Hepatocyte (in vitro differentiated cells): Measurements from ENCODE around the gene PARP4. TPM values are rescaled to one million over a fixed set of nuclear protein-coding genes. Genes with fewer than 3 reads are reported as not detected.
A peak's percentile ranks its signal among the peaks of the same experiment; 100 is the strongest.
"Not testable (repeated sequence)": the region's sequence is repeated elsewhere in the genome, so short reads cannot be mapped to it uniquely, and the experiment has no call there.

ENCODE experiments used
- DNase-seq: peaks from one replicate; pipeline ENCODE4 v3.0.0-alpha.2; 2016; ENCODE audit warnings: low spot score
- H2AFZ ChIP-seq: fragments of 200-600 bp; sonication (generic); 2 replicates; pipeline ENCODE4 v1.6.0; 2016; ENCODE audit warnings: antibody characterized with exemption, mild to moderate bottlenecking
- H3K27ac ChIP-seq: fragments of 200-600 bp; sonication (generic); 2 replicates; pipeline ENCODE4 v1.5.1; 2016; ENCODE audit warnings: mild to moderate bottlenecking
- H3K27me3 ChIP-seq: fragments of 200-600 bp; sonication (generic); 2 replicates; pipeline ENCODE4 v1.6.1; 2016
- H3K36me3 ChIP-seq: fragments of 200-600 bp; sonication (generic); replicated peaks from 2 replicates; pipeline ENCODE4 v1.5.1; 2016; ENCODE audit warnings: low read depth; ENCODE audit not compliant: insufficient read depth
- H3K4me1 ChIP-seq: fragments of 200-600 bp; sonication (generic); 2 replicates; pipeline ENCODE4 v1.5.1; 2016; ENCODE audit warnings: mild to moderate bottlenecking, moderate library complexity; ENCODE audit not compliant: insufficient read depth
- H3K4me2 ChIP-seq: fragments of 200-600 bp; sonication (generic); 2 replicates; pipeline ENCODE4 v1.6.0; 2016
- H3K4me3 ChIP-seq: fragments of 200-600 bp; sonication (generic); 2 replicates; pipeline ENCODE4 v1.5.1; 2016; ENCODE audit warnings: mild to moderate bottlenecking
- H3K79me2 ChIP-seq: fragments of 200-600 bp; sonication (generic); 2 replicates; pipeline ENCODE4 v1.6.0; 2017; ENCODE audit warnings: mild to moderate bottlenecking
- H3K9me2 ChIP-seq: fragments of 200-600 bp; sonication (generic); replicated peaks from 2 replicates; pipeline ENCODE4 v1.6.0; 2017; ENCODE audit warnings: mild to moderate bottlenecking; ENCODE audit not compliant: insufficient read depth
- H3K9me3 ChIP-seq: fragments of 200-600 bp; sonication (generic); 2 replicates; pipeline ENCODE4 v1.5.1; 2016; ENCODE audit warnings: low read depth, mild to moderate bottlenecking
- H4K20me1 ChIP-seq: fragments of 200-600 bp; sonication (generic); 2 replicates; pipeline ENCODE4 v1.6.0; 2016; ENCODE audit warnings: mild to moderate bottlenecking; ENCODE audit not compliant: insufficient read depth, poor library complexity, severe bottlenecking
- CTCF ChIP-seq: fragments of 200-600 bp; sonication (generic); IDR thresholded peaks from 2 replicates; pipeline ENCODE4 v1.5.1; 2016; ENCODE audit warnings: antibody characterized with exemption, mild to moderate bottlenecking; ENCODE audit not compliant: poor library complexity
- EZH2 ChIP-seq: fragments of 200-600 bp; sonication (generic); IDR thresholded peaks from 2 replicates; pipeline ENCODE4 v1.6.1; 2016; ENCODE audit warnings: antibody characterized with exemption, mild to moderate bottlenecking, borderline replicate concordance
- EZH2phosphoT487 ChIP-seq: fragments of 200-600 bp; sonication (generic); IDR thresholded peaks from one replicate; pipeline ENCODE4 v1.6.1; 2018; ENCODE audit warnings: antibody characterized with exemption, mild to moderate bottlenecking, low read depth, moderate library complexity; ENCODE audit not compliant: unreplicated experiment, severe bottlenecking
- WGBS: methylation state at CpG from one replicate; pipeline ENCODE4 v1.1.6; 2016; ENCODE audit warnings: low lambda C conversion rate; ENCODE audit errors: missing lambda C conversion rate; 5-methylcytosine and 5-hydroxymethylcytosine counted together
- polyA plus RNA-seq: library from polyadenylated mRNA; unstranded; fragments of >200 nt; fragmentation: Nextera tagmentation; extraction: Ambion mirVana; gene quantifications from 2 replicates; pipeline ENCODE4 v1.2.1, GENCODE V29; 2016
- total RNA-seq: library from RNA; depleted of rRNA; stranded (reverse); fragments of >200 nt; gene quantifications from 2 replicates; pipeline ENCODE4 v1.2.3, GENCODE V29; 2014

The PARP4 gene
- total RNA-seq (49.5 and 50.7 TPM in 2 replicates), polyA plus RNA-seq (19.5 and 21.6 TPM in 2 replicates)

DNA sequence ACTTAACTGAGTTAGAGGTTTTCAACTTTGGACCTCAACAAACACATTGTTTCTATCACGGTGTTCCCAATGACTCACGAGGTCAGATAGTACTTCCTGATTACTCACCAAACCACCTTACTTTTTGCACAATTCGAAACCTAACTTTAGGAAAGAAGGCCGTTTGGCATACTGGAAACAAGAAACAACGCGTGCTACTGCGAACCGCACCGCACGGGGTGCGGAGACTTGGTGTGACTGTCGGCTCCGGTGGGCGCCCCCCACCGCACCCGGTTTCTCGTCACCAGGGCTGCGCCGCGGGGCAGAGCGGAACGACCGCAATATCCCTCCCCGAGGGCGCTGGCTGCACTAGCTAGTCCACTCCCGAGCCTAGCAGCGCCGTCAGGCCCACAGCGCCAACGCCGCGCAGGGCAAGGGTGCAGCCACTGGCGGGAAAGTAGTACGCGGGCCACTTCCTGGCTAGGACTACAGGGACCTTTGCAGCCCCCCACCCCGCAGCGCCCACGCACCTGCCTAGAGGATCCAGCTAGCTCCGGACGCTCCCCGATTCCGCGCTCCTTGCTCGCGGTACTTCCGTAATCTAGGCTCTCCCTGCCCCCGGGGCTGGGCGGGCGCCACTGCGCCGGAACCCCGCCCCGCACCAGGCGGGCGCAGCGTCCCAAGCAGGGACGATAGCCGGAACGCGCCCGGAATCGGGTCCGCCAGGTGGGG, at the start of gene PARP4:
Gene PARP4, minus strand, starts transcription at position 582 of the 711 bp plus-strand sequence. CDS start 9,002 bp downstream, outside the sequence.
- H3K27ac ChIP-seq: peak within 1 kb of the TSS; percentile 96
- peaks cover 9% of the 10 kb centered on the region for H4K20me1 ChIP-seq
- under 1% methylated on average over 60 of the region's 63 CpGs for WGBS
- H3K27me3 ChIP-seq: no peaks in the 10 kb centered on the region
- H3K4me2 ChIP-seq: peak within 1 kb of the TSS; percentile 73
- H3K4me1 ChIP-seq: peaks cover 12% of the 10 kb centered on the region
- H3K4me3 ChIP-seq: peak within 1 kb of the TSS; percentile 52
- H2AFZ ChIP-seq: peak within 1 kb of the TSS; percentile 85
- H3K79me2 ChIP-seq: peaks cover 38% of the 10 kb centered on the region
- H3K36me3 ChIP-seq: no peaks in the 10 kb centered on the region
- DNase-seq: peak; percentile 90
- H3K9me3 ChIP-seq: no peaks in the 10 kb centered on the region
- no peak for TF ChIP-seq EZH2
- H3K9me2 ChIP-seq: no peaks in the 10 kb centered on the region

DNA sequence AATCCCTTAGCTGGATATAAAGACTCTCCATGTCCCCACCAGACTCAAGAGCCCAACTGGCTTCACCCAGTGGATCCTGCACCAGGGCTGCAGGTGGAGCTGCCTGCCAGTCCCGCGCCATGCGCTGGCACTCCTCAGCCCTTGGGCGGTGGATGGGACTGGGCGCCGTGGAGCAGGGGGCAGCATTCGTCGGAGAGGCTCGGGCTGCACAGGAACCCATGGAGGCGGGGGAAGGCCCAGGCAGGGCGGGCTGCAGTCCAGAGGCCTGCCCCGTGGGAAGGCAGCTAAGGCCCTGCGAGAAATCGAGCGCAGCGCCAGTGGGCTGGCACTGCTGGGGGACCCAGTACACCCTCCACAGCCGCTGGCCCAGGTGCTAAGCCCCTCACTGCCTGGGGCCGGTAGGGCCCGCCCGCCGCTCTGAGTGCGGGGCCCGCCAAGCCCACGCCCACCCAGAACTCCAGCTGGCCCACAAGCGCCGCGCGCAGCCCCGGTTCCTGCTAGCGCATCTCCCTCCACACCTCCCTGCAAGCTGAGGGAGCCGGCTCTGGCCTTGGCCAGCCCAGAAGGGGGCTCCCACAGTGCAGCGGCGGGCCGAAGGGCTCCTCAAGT, 48.1 kb upstream of the PARP4 start:
- not testable (repeated sequence) for H3K27me3 ChIP-seq, H4K20me1 ChIP-seq, H3K79me2 ChIP-seq, H3K4me3 ChIP-seq, H3K36me3 ChIP-seq, H3K4me2 ChIP-seq, DNase-seq, H2AFZ ChIP-seq, H3K9me3 ChIP-seq, H3K9me2 ChIP-seq, H3K4me1 ChIP-seq, H3K27ac ChIP-seq
- 98% methylated on average over 31 of the region's 34 CpGs for WGBS

DNA sequence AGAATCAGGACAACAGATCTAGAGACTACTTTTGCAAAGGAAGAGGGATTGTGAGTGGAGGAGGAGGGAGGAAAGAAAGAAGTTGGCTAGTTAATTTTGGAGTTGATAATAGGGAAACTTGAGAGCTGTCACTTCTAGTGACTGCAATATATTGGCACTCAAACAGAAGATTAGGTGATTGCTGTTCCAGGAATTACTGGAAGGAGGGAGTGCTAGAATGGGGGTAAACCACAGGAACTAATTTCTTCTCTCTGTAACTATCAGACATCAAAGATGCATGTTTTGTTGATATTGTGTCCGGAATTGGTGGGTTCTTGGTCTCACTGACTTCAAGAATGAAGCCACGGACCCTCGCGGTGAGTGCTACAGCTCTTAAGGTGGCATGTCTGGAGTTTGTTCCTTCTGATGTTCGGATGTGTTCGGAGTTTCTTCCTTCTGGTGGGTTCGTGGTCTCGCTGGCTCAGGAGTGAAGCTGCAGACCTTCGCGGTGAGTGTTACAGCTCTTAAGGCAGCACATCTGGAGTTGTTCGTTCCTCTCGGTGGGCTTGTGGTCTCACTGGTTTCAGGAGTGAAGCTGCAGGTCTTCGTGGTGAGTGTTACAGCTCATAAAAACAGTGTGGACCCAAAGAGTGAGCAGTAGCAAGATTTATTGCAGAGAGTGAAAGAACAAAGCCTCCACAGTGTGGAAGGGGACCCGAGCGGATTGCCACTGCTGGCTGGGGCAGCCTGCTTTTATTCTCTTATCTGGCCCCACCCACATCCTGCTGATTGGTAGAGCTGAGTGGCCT, 47.0 kb upstream of the PARP4 start:
- WGBS: 88% methylated on average over 15 of the region's 15 CpGs

GRCh38 chr13:24557081-24557480, 44.5 kb upstream of the PARP4 start:
- Histone ChIP-seq H3K4me3 (no peak overlapping the region), H3K9me2 (no peaks in the 10 kb centered on the region), H4K20me1 (no peaks in the 10 kb centered on the region), H3K79me2 (no peaks in the 10 kb centered on the region), H3K4me2 (no peak overlapping the region), H3K27me3 (peaks cover 5% of the 10 kb centered on the region), H3K27ac (peak overlapping the region; percentile 8), H2AFZ (no peak overlapping the region), H3K9me3 (no peaks in the 10 kb centered on the region), H3K4me1 (no peaks in the 10 kb centered on the region), H3K36me3 (no peaks in the 10 kb centered on the region)
- no peak for DNase-seq
- WGBS: 64% methylated on average over 5 of the region's 5 CpGs
- TF ChIP-seq EZH2phosphoT487: no peak
- TF ChIP-seq CTCF: no peak
- TF ChIP-seq EZH2: no peak

More for the DNA sequence above, 47.0 kb upstream of the PARP4 start:
- not testable (repeated sequence) for H3K79me2 ChIP-seq, H4K20me1 ChIP-seq, H3K4me3 ChIP-seq, DNase-seq, H3K27ac ChIP-seq, H3K9me2 ChIP-seq, H2AFZ ChIP-seq, H3K4me1 ChIP-seq, H3K4me2 ChIP-seq, H3K9me3 ChIP-seq, H3K36me3 ChIP-seq, H3K27me3 ChIP-seq

DNA sequence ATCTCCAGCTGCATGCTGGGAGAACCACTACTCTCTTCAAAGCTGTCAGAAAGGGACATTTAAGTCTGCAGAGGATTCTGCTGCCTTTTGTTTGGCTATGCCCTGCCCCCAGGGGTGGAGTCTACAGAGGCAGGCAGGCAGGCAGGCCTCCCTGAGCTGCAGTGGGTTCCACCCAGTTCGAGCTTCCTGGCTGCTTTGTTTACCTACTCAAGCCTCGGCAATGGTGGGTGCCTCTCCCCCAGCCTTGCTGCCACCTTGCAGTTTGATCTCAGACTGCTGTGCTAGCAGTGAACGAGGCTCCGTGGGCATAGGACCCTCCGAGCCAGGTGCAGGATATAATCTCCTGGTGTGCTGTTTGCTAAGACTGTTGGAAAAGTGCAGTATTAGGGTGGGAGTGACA, 41.3 kb upstream of the PARP4 start:
- not testable (repeated sequence) for H3K27me3 ChIP-seq, H3K79me2 ChIP-seq, H3K27ac ChIP-seq, H3K4me1 ChIP-seq, H3K4me3 ChIP-seq, H3K4me2 ChIP-seq, H3K9me2 ChIP-seq, H3K9me3 ChIP-seq, DNase-seq, H3K36me3 ChIP-seq, H4K20me1 ChIP-seq, H2AFZ ChIP-seq
- 92% methylated on average over 5 of the region's 5 CpGs for WGBS
